GM23338 (cell line): ENCODE results near the gene PKNOX2. TPM values are rescaled to one million over a fixed set of nuclear protein-coding genes. Genes with fewer than 3 reads are reported as not detected.
A peak's percentile ranks its signal among the peaks of the same experiment; 100 is the strongest.

Experiments used
- ATAC-seq: fragments of 200-7000 bp; cut with Tn5 transposase; 3 replicates; pipeline ENCODE4 v1.9.1; 2020
- DNase-seq: peaks from one replicate; pipeline ENCODE4 v3.0.0-alpha.2; 2015; ENCODE audit warnings: low spot score
- H2AFZ ChIP-seq: fragments of 200-600 bp; sonication (generic); 2 replicates; pipeline ENCODE4 v1.8.0; 2016; ENCODE audit warnings: antibody characterized with exemption, mild to moderate bottlenecking, moderate library complexity
- H3F3A ChIP-seq: fragments of 200-600 bp; sonication (generic); replicated peaks from 2 replicates; pipeline ENCODE4 v1.8.0; 2017; ENCODE audit warnings: antibody characterized with exemption, mixed run types, low read depth
- H3K27ac ChIP-seq: fragments of 200-600 bp; sonication (generic); 2 replicates; pipeline ENCODE4 v1.6.1; 2016; ENCODE audit warnings: low read depth
- H3K27me3 ChIP-seq: fragments of 200-600 bp; sonication (generic); 2 replicates; pipeline ENCODE4 v1.8.0; 2016; ENCODE audit warnings: mild to moderate bottlenecking, mixed run types, moderate library complexity; ENCODE audit not compliant: insufficient read depth
- H3K36me3 ChIP-seq: fragments of 200-600 bp; sonication (generic); 2 replicates; pipeline ENCODE4 v1.8.0; 2016; ENCODE audit warnings: mild to moderate bottlenecking; ENCODE audit not compliant: insufficient read depth
- H3K4me1 ChIP-seq: fragments of 200-600 bp; sonication (generic); 2 replicates; pipeline ENCODE4 v1.8.0; 2016; ENCODE audit warnings: mild to moderate bottlenecking, moderate library complexity; ENCODE audit not compliant: insufficient read depth
- H3K4me2 ChIP-seq: fragments of 200-600 bp; sonication (generic); 2 replicates; pipeline ENCODE4 v1.7.1; 2017; ENCODE audit warnings: mixed run types
- H3K4me3 ChIP-seq: fragments of 200-600 bp; sonication (generic); 2 replicates; pipeline ENCODE4 v1.6.1; 2016; ENCODE audit warnings: mixed run types
- H3K79me2 ChIP-seq: fragments of 200-600 bp; sonication (generic); replicated peaks from 2 replicates; pipeline ENCODE4 v1.8.0; 2017; ENCODE audit warnings: mild to moderate bottlenecking; ENCODE audit not compliant: insufficient read depth
- H3K9me2 ChIP-seq: fragments of 200-600 bp; sonication (generic); 2 replicates; pipeline ENCODE4 v1.8.0; 2017; ENCODE audit not compliant: insufficient read depth
- H4K20me1 ChIP-seq: fragments of 200-600 bp; sonication (generic); replicated peaks from 2 replicates; pipeline ENCODE4 v1.8.0; 2017; ENCODE audit warnings: mild to moderate bottlenecking; ENCODE audit not compliant: insufficient read depth
- H3K27ac Mint-ChIP-seq: 2 replicates; pipeline ENCODE4 v1.8.0; 2020; ENCODE audit warnings: inconsistent platforms, mild to moderate bottlenecking, moderate library complexity, mixed read lengths
- H3K27me3 Mint-ChIP-seq: 3 replicates; pipeline ENCODE4 v1.8.0; 2022; ENCODE audit warnings: low read depth, mild to moderate bottlenecking, moderate library complexity, mixed read lengths, inconsistent platforms; ENCODE audit not compliant: insufficient read depth, poor library complexity
- H3K36me3 Mint-ChIP-seq: 3 replicates; pipeline ENCODE4 v1.8.0; 2021; ENCODE audit warnings: low read depth, mild to moderate bottlenecking, inconsistent platforms, moderate library complexity, mixed read lengths
- H3K4me1 Mint-ChIP-seq: 3 replicates; pipeline ENCODE4 v1.8.0; 2020; ENCODE audit warnings: mild to moderate bottlenecking, inconsistent platforms, mixed read lengths
- H3K4me3 Mint-ChIP-seq: 3 replicates; pipeline ENCODE4 v1.8.0; 2021; ENCODE audit warnings: moderate library complexity, mild to moderate bottlenecking, inconsistent platforms, mixed read lengths
- H3K9me3 Mint-ChIP-seq: 3 replicates; pipeline ENCODE4 v1.8.0; 2020; ENCODE audit warnings: moderate library complexity, mild to moderate bottlenecking, inconsistent platforms, mixed read lengths
- EZH2 ChIP-seq: fragments of 200-600 bp; sonication (generic); IDR thresholded peaks from one replicate; pipeline ENCODE4 v1.8.0; 2017; ENCODE audit warnings: antibody characterized with exemption, mild to moderate bottlenecking, low read depth; ENCODE audit not compliant: unreplicated experiment
- EZH2phosphoT487 ChIP-seq: fragments of 200-600 bp; sonication (generic); IDR thresholded peaks from one replicate; pipeline ENCODE4 v1.8.1; 2018; ENCODE audit warnings: antibody characterized with exemption; ENCODE audit not compliant: unreplicated experiment
- JUNB ChIP-seq: IDR thresholded peaks from one replicate; pipeline ENCODE4 v1.6.1; 2016; ENCODE audit warnings: antibody characterized with exemption; ENCODE audit not compliant: unreplicated experiment
- NANOG ChIP-seq: IDR thresholded peaks from 2 replicates; pipeline ENCODE4 v1.6.1; 2016; ENCODE audit warnings: antibody characterized with exemption, borderline replicate concordance
- REST ChIP-seq: IDR thresholded peaks from one replicate; pipeline ENCODE4 v1.6.1; 2018; ENCODE audit warnings: antibody characterized with exemption; ENCODE audit not compliant: unreplicated experiment
- polyA plus RNA-seq: library from polyadenylated mRNA; unstranded; fragments of >200 nt; fragmentation: Nextera tagmentation; extraction: Ambion mirVana; gene quantifications from 2 replicates; pipeline ENCODE4 v1.2.1, GENCODE V29; 2016
- total RNA-seq: library from RNA; depleted of rRNA; stranded (reverse); fragments of >200 nt; shearing (Covaris generic); gene quantifications from 2 replicates; pipeline ENCODE4 v1.2.3, GENCODE V29; 2014
- TF ChIP-seq, protein P1 (sequence below), 2 experiments: fragments of 200-600 bp in 1 of 2; sonication (generic) in 1 of 2; conservative IDR thresholded peaks; 2 replicates each; pipeline versions ENCODE4 v1.5.1 to v1.6.1; 2016 to 2017; ENCODE audit warnings: antibody characterized with exemption in 2 of 2, low read depth in 2 of 2, mild to moderate bottlenecking in 2 of 2, moderate library complexity in 1 of 2
- TF ChIP-seq, protein P2 (sequence below): fragments of 250-450 bp; sonication (Bioruptor Pico); IDR thresholded peaks from 2 replicates; pipeline ENCODE4 v1.5.0; 2020; ENCODE audit warnings: mild to moderate bottlenecking, moderate library complexity

The PKNOX2 gene
- total and polyA plus RNA-seq, 2 experiments from 2014 or later: 0.42 to 0.83 TPM

DNA sequence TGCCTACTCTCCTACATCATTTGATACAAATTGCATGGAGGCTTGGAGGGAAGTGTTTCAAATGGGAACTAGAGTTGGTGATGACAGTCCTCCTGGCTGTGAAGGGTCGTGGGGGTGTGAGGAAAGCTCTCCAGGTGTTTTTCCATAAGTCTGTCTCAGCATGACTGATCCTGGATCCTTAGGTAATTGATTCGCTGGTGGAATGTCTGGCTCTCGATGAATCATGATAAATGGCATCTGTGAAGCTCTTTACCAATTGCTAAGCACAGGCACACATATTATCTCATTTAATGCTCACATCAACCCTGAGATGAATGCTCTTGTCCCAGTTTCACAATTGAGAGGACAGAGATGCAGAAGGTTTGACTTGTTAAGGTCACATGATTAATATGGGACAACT is 107.5 kb downstream of the PKNOX2 start (continued):
- TF ChIP-seq, protein P1, sequence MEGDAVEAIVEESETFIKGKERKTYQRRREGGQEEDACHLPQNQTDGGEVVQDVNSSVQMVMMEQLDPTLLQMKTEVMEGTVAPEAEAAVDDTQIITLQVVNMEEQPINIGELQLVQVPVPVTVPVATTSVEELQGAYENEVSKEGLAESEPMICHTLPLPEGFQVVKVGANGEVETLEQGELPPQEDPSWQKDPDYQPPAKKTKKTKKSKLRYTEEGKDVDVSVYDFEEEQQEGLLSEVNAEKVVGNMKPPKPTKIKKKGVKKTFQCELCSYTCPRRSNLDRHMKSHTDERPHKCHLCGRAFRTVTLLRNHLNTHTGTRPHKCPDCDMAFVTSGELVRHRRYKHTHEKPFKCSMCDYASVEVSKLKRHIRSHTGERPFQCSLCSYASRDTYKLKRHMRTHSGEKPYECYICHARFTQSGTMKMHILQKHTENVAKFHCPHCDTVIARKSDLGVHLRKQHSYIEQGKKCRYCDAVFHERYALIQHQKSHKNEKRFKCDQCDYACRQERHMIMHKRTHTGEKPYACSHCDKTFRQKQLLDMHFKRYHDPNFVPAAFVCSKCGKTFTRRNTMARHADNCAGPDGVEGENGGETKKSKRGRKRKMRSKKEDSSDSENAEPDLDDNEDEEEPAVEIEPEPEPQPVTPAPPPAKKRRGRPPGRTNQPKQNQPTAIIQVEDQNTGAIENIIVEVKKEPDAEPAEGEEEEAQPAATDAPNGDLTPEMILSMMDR (conservative IDR thresholded peaks at IDR 0.05; ENCODE audit: low read depth in 2 of 2): no peak
- no peak for TF ChIP-seq EZH2phosphoT487
- TF ChIP-seq NANOG: no peak

GRCh38 chr11:125272821-125273220 is 108.3 kb downstream of the PKNOX2 start:
- no peaks in the 10 kb centered on the region; the same call in 1 of the 2 replicates for H3K4me1 ChIP-seq
- Mint-ChIP-seq H3K4me3 (no peak overlapping the region), H3K36me3 (no peaks in the 10 kb centered on the region), H3K27ac (no peak overlapping the region), H3K4me1 (peaks cover 20% of the 10 kb centered on the region), H3K9me3 (no peaks in the 10 kb centered on the region), H3K27me3 (peaks cover 6% of the 10 kb centered on the region)
- peak overlapping the region; percentile 85 for H2AFZ ChIP-seq
- H3K9me2 ChIP-seq: no peaks in the 10 kb centered on the region
- TF ChIP-seq NANOG (no peak), EZH2 (no peak), REST (no peak), JUNB (no peak)
- TF ChIP-seq, protein P2, sequence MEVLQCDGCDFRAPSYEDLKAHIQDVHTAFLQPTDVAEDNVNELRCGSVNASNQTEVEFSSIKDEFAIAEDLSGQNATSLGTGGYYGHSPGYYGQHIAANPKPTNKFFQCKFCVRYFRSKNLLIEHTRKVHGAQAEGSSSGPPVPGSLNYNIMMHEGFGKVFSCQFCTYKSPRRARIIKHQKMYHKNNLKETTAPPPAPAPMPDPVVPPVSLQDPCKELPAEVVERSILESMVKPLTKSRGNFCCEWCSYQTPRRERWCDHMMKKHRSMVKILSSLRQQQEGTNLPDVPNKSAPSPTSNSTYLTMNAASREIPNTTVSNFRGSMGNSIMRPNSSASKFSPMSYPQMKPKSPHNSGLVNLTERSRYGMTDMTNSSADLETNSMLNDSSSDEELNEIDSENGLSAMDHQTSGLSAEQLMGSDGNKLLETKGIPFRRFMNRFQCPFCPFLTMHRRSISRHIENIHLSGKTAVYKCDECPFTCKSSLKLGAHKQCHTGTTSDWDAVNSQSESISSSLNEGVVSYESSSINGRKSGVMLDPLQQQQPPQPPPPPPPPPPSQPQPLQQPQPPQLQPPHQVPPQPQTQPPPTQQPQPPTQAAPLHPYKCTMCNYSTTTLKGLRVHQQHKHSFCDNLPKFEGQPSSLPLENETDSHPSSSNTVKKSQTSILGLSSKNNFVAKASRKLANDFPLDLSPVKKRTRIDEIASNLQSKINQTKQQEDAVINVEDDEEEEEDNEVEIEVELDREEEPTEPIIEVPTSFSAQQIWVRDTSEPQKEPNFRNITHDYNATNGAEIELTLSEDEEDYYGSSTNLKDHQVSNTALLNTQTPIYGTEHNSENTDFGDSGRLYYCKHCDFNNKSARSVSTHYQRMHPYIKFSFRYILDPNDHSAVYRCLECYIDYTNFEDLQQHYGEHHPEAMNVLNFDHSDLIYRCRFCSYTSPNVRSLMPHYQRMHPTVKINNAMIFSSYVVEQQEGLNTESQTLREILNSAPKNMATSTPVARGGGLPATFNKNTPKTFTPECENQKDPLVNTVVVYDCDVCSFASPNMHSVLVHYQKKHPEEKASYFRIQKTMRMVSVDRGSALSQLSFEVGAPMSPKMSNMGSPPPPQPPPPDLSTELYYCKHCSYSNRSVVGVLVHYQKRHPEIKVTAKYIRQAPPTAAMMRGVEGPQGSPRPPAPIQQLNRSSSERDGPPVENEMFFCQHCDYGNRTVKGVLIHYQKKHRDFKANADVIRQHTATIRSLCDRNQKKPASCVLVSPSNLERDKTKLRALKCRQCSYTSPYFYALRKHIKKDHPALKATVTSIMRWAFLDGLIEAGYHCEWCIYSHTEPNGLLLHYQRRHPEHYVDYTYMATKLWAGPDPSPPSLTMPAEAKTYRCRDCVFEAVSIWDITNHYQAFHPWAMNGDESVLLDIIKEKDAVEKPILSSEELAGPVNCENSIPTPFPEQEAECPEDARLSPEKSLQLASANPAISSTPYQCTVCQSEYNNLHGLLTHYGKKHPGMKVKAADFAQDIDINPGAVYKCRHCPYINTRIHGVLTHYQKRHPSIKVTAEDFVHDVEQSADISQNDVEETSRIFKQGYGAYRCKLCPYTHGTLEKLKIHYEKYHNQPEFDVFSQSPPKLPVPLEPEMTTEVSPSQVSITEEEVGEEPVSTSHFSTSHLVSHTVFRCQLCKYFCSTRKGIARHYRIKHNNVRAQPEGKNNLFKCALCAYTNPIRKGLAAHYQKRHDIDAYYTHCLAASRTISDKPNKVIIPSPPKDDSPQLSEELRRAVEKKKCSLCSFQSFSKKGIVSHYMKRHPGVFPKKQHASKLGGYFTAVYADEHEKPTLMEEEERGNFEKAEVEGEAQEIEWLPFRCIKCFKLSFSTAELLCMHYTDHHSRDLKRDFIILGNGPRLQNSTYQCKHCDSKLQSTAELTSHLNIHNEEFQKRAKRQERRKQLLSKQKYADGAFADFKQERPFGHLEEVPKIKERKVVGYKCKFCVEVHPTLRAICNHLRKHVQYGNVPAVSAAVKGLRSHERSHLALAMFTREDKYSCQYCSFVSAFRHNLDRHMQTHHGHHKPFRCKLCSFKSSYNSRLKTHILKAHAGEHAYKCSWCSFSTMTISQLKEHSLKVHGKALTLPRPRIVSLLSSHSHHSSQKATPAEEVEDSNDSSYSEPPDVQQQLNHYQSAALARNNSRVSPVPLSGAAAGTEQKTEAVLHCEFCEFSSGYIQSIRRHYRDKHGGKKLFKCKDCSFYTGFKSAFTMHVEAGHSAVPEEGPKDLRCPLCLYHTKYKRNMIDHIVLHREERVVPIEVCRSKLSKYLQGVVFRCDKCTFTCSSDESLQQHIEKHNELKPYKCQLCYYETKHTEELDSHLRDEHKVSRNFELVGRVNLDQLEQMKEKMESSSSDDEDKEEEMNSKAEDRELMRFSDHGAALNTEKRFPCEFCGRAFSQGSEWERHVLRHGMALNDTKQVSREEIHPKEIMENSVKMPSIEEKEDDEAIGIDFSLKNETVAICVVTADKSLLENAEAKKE (CRISPR knock-in tag): no peak
- ATAC-seq (peak; percentile 81), DNase-seq (no peak)
- no peak overlapping the region for H3K4me2 ChIP-seq
- no peak overlapping the region for H3K4me3 ChIP-seq
- no peak overlapping the region for H3K27ac ChIP-seq
- H3K27me3 ChIP-seq: no peaks in the 10 kb centered on the region
- no peaks in the 10 kb centered on the region for H3F3A ChIP-seq
- H3K79me2 ChIP-seq: no peaks in the 10 kb centered on the region
- no peaks in the 10 kb centered on the region for H4K20me1 ChIP-seq
- no peaks in the 10 kb centered on the region for H3K36me3 ChIP-seq
